C4-2B (cell line): ENCODE measurements around the gene PHLPP1.

Experiments used
- H3K27ac ChIP-seq: fragments of 450-650 bp; 2 replicates; pipeline ENCODE4 v1.5.1; 2017
- ZFX ChIP-seq: fragments of 450-650 bp; IDR thresholded peaks from 2 replicates; pipeline ENCODE4 v1.6.1; 2017
- TF ChIP-seq, protein P1 (sequence below): fragments of 450-650 bp; conservative IDR thresholded peaks from 2 replicates; pipeline ENCODE4 v1.5.1; 2017; ENCODE audit warnings: mild to moderate bottlenecking

The PHLPP1 gene

DNA sequence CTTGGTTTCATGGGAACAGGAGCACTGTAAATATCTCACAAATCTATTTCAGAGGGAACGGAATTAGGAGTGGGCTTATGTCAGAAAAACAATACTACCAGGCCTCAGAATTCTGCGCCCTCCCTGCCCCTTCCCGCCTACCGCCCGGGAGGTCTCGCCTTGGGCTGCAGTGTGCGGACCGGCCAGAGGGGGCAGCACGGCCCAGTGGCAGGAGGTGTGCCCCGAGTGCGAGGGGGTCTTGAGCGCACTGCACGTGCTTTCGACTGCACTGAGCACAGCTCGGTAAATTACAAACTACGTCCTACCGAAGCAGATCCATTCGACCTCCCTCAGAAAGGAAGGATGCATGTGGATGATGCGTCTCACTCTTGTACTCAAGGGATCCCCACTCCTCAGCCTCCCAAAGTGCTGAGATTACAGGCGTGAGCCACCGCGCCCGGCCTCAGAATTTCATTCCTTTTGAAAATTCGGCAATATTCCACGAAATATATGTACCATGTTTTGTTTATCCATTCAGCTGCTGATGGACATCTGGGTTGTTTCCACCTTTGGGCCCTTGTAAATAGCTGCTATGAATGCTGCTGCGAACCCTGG, 307.2 kb downstream of the PHLPP1 start:
- TF ChIP-seq, protein P1, sequence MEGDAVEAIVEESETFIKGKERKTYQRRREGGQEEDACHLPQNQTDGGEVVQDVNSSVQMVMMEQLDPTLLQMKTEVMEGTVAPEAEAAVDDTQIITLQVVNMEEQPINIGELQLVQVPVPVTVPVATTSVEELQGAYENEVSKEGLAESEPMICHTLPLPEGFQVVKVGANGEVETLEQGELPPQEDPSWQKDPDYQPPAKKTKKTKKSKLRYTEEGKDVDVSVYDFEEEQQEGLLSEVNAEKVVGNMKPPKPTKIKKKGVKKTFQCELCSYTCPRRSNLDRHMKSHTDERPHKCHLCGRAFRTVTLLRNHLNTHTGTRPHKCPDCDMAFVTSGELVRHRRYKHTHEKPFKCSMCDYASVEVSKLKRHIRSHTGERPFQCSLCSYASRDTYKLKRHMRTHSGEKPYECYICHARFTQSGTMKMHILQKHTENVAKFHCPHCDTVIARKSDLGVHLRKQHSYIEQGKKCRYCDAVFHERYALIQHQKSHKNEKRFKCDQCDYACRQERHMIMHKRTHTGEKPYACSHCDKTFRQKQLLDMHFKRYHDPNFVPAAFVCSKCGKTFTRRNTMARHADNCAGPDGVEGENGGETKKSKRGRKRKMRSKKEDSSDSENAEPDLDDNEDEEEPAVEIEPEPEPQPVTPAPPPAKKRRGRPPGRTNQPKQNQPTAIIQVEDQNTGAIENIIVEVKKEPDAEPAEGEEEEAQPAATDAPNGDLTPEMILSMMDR = peak; percentile 78
- TF ChIP-seq ZFX = no peak
- no peak overlapping the region for H3K27ac ChIP-seq

DNA sequence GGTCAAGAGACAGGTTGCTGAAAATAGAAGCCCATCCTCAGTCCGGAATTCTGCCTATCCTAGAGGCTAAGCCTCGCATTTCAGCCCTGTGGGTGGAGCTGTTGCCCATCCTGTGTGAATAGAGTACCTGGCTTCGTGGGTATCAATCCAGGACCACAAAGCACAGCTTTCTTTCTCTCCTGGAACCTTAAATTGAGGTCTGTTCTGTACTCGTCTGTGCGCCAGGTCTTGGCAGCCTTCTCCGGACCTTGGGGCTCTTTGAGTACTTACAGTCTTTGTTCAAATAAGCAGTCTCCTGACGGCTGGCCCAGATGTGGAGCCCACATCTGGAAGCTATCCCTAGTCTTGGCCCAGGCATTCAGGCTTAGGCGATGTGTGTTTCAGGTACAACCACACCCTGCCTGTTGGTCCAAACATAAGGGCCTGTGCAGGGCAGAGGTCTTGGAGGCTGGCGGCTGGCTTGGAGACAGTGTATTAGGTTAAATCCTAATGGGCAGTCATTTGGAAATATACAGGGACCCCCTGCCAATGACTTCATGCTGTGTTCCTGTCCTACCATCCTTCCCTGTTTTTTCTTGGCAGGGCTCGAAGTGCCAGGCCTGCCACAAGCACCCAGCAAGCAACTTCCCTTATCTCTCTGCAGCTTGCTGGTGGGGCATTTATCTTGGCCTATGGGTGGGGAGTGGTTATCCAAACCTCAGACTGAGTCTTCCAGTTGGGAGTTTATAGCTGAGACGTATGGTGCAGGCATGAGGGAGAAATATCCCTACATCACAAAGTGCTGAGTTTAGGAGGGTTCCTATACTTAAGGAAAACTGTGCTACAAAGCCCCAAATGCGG, 310.1 kb downstream of the PHLPP1 start:
- H3K27ac ChIP-seq = no peak overlapping the region
- no peak for TF ChIP-seq ZFX
- TF ChIP-seq, protein P1 = peak; percentile 32

DNA sequence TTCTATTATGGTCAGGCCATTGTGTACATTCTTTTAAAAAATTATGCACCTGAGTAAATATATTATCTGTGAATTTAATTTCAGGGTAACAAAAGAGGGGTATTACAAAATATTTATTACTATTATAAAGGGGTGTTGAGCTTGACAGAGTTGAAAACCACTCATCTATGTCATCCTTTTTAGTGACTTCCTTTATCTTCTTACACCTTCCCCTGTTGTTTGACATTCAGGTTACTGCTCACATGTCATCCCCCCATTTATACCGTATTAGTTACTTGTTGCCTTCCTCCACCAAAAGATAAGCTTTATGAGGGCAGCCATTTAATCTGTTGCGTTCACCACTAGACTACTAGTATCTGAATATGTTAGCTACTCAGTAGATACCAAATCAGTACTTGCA, 313.0 kb downstream of the PHLPP1 start:
- no peak for TF ChIP-seq ZFX
- TF ChIP-seq, protein P1 = no peak

More for the DNA sequence above, 313.0 kb downstream of the PHLPP1 start:
- no peak overlapping the region for H3K27ac ChIP-seq
